PC-9 (cell line): ENCODE measurements around the gene SHROOM2. TPM values are rescaled to one million over a fixed set of nuclear protein-coding genes. Genes with fewer than 3 reads are reported as not detected.

Experiments used
- BruUV-seq: library from RNA; stranded (reverse); fragments of 400-500 nt; replicated peaks from 2 replicates; lab custom pipeline; 2021; lab: Mats Ljungman, UMichigan
- CTCF ChIA-PET: fragments of 300-600 bp; sonication (Branson Sonifier 250); formaldehyde crosslinking; loops from one replicate; lab custom pipeline; 2022; ENCODE audit warnings: antibody characterized with exemption; lab: Charles Lee
- POLR2A ChIA-PET: fragments of 300-600 bp; sonication (Branson Sonifier 250); formaldehyde crosslinking; loops from one replicate; lab custom pipeline; 2022; ENCODE audit warnings: antibody characterized with exemption; ENCODE audit not compliant: unreplicated experiment; lab: Charles Lee
- DNase-seq, 2 experiments: peaks; one replicate each; pipeline versions ENCODE4 v3.0.0 to v3.0.0-alpha.2; 2015 to 2022; ENCODE audit warnings: mixed read lengths in 1 of 2
- H2AFZ ChIP-seq: fragments of 200-600 bp; sonication (generic); 2 replicates; pipeline ENCODE4 v1.8.1; 2017; ENCODE audit warnings: antibody characterized with exemption
- H3F3A ChIP-seq: fragments of 200-600 bp; sonication (generic); 2 replicates; pipeline ENCODE4 v1.8.1; 2017; ENCODE audit warnings: antibody characterized with exemption, mild to moderate bottlenecking, low read depth; ENCODE audit not compliant: insufficient read depth
- H3K27ac ChIP-seq: fragments of 200-600 bp; sonication (generic); 2 replicates; pipeline ENCODE4 v1.6.1; 2016; ENCODE audit warnings: mixed run types
- H3K27me3 ChIP-seq: fragments of 200-600 bp; sonication (generic); 2 replicates; pipeline ENCODE4 v1.6.1; 2016; ENCODE audit warnings: low read depth, mixed run types; ENCODE audit not compliant: insufficient read depth
- H3K36me3 ChIP-seq: fragments of 200-600 bp; sonication (generic); 2 replicates; pipeline ENCODE4 v1.6.1; 2016; ENCODE audit warnings: low read depth, mixed run types
- H3K4me1 ChIP-seq: fragments of 200-600 bp; sonication (generic); replicated peaks from 2 replicates; pipeline ENCODE4 v1.6.1; 2016; ENCODE audit warnings: mixed run types; ENCODE audit not compliant: insufficient read depth
- H3K4me2 ChIP-seq: fragments of 200-600 bp; sonication (generic); 2 replicates; pipeline ENCODE4 v1.6.1; 2017; ENCODE audit warnings: mixed run types
- H3K4me3 ChIP-seq: fragments of 200-600 bp; sonication (generic); 2 replicates; pipeline ENCODE4 v1.6.1; 2016; ENCODE audit warnings: mixed run types
- H3K79me2 ChIP-seq: fragments of 200-600 bp; sonication (generic); 2 replicates; pipeline ENCODE4 v1.6.1; 2017; ENCODE audit warnings: low read depth, mixed run types
- H3K9me2 ChIP-seq: fragments of 200-600 bp; sonication (generic); 2 replicates; pipeline ENCODE4 v1.8.1; 2017; ENCODE audit warnings: mild to moderate bottlenecking; ENCODE audit not compliant: insufficient read depth
- H3K9me3 ChIP-seq: fragments of 200-600 bp; sonication (generic); 2 replicates; pipeline ENCODE4 v1.8.1; 2016; ENCODE audit warnings: low read depth; ENCODE audit not compliant: insufficient read depth
- H4K20me1 ChIP-seq: fragments of 200-600 bp; sonication (generic); 2 replicates; pipeline ENCODE4 v1.8.1; 2017; ENCODE audit not compliant: insufficient read depth
- CTCF ChIP-seq: fragments of 200-600 bp; sonication (generic); conservative IDR thresholded peaks from 2 replicates; pipeline ENCODE4 v1.6.1; 2017; ENCODE audit warnings: mixed run types, antibody characterized with exemption, mild to moderate bottlenecking, moderate library complexity
- EZH2 ChIP-seq: fragments of 200-600 bp; sonication (generic); IDR thresholded peaks from 2 replicates; pipeline ENCODE4 v1.8.0; 2017; ENCODE audit warnings: antibody characterized with exemption, low read depth
- intact Hi-C: fragments of 100-400 bp; cut with micrococcal nuclease; formaldehyde crosslinking; loops from one replicate; pipeline ENCODE4 v1.10.0; 2022; ENCODE audit not compliant: unreplicated experiment
- total RNA-seq: library from RNA; stranded (reverse); gene quantifications from 2 replicates; pipeline ENCODE4 v1.2.3, GENCODE V29; 2021

The SHROOM2 gene
- total RNA-seq, 1 experiment from 2014 or later: 0.17 TPM

GRCh38 chrX:9860826-9861225 is 74.6 kb downstream of the SHROOM2 start:
- H3K9me3 ChIP-seq: no peaks in the 10 kb centered on the region
- no peaks in the 10 kb centered on the region for H3K79me2 ChIP-seq
- DNase-seq: no peak
- ChIA-PET POLR2A (no interaction called here), CTCF (interaction anchor here (0.6 kb wide), 1 partner anchor 41 kb away, joined by 3 read pairs; no protein-coding TSS in a partner anchor)
- no TSS peak for BruUV-seq
- no peak overlapping the region for H3K4me3 ChIP-seq
- no peak overlapping the region for H2AFZ ChIP-seq
- H4K20me1 ChIP-seq: no peaks in the 10 kb centered on the region
- H3K9me2 ChIP-seq: no peaks in the 10 kb centered on the region
- peaks cover 3% of the 10 kb centered on the region; the same call in 1 of the 2 replicates for H3F3A ChIP-seq
- H3K27ac ChIP-seq: no peak overlapping the region
- intact Hi-C loops: no loop called here
- H3K36me3 ChIP-seq: no peaks in the 10 kb centered on the region
- no peak for TF ChIP-seq CTCF
- no peak for TF ChIP-seq EZH2
- 0 out of 2 replicates have a peak, but pooled peaks cover 5% of the 10 kb centered on the region for H3K4me1 ChIP-seq
- no peaks in the 10 kb centered on the region for H3K27me3 ChIP-seq
- H3K4me2 ChIP-seq: no peak overlapping the region

- no peaks in the 10 kb centered on the region for H3K27me3 ChIP-seq
These were observed 75.5 kb downstream of the SHROOM2 start for GRCh38 chrX:9861711-9862110.

GRCh38 chrX:9862525-9862924 is 76.3 kb downstream of the SHROOM2 start:
- DNase-seq: peak in 1 of 2 experiments; percentile 15
- BruUV-seq: no TSS peak
- H2AFZ ChIP-seq: no peak overlapping the region
- H3K4me1 ChIP-seq: peaks cover 18% of the 10 kb centered on the region
- H3K79me2 ChIP-seq: no peaks in the 10 kb centered on the region
- ChIA-PET POLR2A (no interaction called here), CTCF (no interaction called here)
- H4K20me1 ChIP-seq: no peaks in the 10 kb centered on the region
- no peak overlapping the region for H3K27ac ChIP-seq
- no peak overlapping the region for H3K4me2 ChIP-seq
- H3K4me3 ChIP-seq: no peak overlapping the region
- no peaks in the 10 kb centered on the region for H3K9me3 ChIP-seq
- peaks cover 18% of the 10 kb centered on the region; the same call in 1 of the 2 replicates for H3F3A ChIP-seq
- no peaks in the 10 kb centered on the region for H3K27me3 ChIP-seq
- intact Hi-C loops: no loop called here
- no peak for TF ChIP-seq CTCF
- TF ChIP-seq EZH2: no peak
- no peaks in the 10 kb centered on the region for H3K9me2 ChIP-seq
- no peaks in the 10 kb centered on the region for H3K36me3 ChIP-seq

More at GRCh38 chrX:9861711-9862110, 75.5 kb downstream of the SHROOM2 start:
- Histone ChIP-seq H3F3A (peaks cover 9% of the 10 kb centered on the region; the same call in 1 of the 2 replicates), H4K20me1 (no peaks in the 10 kb centered on the region), H3K4me2 (no peak overlapping the region), H3K4me1 (peaks cover 10% of the 10 kb centered on the region), H3K9me2 (no peaks in the 10 kb centered on the region), H3K36me3 (no peaks in the 10 kb centered on the region), H3K27ac (no peak overlapping the region), H3K4me3 (no peak overlapping the region), H3K79me2 (no peaks in the 10 kb centered on the region), H2AFZ (no peak overlapping the region), H3K9me3 (no peaks in the 10 kb centered on the region)
- CTCF ChIA-PET: interaction anchor here (0.5 kb wide), 1 partner anchor 1043 kb away, joined by 7 read pairs; no protein-coding TSS in a partner anchor
- no peak for TF ChIP-seq CTCF
- TF ChIP-seq EZH2: no peak
- intact Hi-C loops: no loop called here
- no peak for DNase-seq
- POLR2A ChIA-PET: no interaction called here
- BruUV-seq: no TSS peak
